Erythroblast (primary cell): ENCODE results near the gene CNTN3.

ENCODE experiments used
- GATA1 ChIP-seq: IDR thresholded peaks from 2 replicates; pipeline ENCODE4 v1.6.1; 2011; ENCODE audit warnings: low read depth, mild to moderate bottlenecking, control low read depth, low read length, moderate library complexity
- POLR2A ChIP-seq: IDR thresholded peaks from 2 replicates; pipeline ENCODE4 v1.6.1; 2011; ENCODE audit warnings: mild to moderate bottlenecking, low read length

DNA sequence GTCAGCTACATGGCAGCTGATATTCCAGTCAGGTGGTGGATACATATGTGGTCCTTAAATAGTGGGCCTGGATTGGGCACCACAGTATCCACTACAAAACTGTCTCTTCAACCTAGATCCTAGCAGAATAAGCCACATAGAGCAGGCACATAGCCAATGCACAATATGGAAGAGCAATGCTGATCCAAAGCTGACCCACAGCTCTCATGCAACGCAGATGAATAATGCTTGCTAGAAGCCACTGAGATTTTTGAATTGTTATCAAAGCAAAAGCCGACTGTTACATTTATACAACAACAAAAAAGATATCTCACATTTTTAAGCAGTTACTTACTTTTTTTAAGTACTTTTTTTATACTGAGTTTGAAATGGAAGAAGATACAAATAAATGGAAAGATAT is 11.2 kb downstream of the CNTN3 start:
- TF ChIP-seq POLR2A, result no peak
- no peak for TF ChIP-seq GATA1
